ENCODE measurements around the gene APBB2. TPM values are rescaled to one million over a fixed set of nuclear protein-coding genes. Genes with fewer than 3 reads are reported as not detected.

APBB2 gene
- total and polyA plus RNA-seq, 2 experiments from 2014 or later, result 35.8 to 74.8 TPM

- TF ChIP-seq, protein P1, sequence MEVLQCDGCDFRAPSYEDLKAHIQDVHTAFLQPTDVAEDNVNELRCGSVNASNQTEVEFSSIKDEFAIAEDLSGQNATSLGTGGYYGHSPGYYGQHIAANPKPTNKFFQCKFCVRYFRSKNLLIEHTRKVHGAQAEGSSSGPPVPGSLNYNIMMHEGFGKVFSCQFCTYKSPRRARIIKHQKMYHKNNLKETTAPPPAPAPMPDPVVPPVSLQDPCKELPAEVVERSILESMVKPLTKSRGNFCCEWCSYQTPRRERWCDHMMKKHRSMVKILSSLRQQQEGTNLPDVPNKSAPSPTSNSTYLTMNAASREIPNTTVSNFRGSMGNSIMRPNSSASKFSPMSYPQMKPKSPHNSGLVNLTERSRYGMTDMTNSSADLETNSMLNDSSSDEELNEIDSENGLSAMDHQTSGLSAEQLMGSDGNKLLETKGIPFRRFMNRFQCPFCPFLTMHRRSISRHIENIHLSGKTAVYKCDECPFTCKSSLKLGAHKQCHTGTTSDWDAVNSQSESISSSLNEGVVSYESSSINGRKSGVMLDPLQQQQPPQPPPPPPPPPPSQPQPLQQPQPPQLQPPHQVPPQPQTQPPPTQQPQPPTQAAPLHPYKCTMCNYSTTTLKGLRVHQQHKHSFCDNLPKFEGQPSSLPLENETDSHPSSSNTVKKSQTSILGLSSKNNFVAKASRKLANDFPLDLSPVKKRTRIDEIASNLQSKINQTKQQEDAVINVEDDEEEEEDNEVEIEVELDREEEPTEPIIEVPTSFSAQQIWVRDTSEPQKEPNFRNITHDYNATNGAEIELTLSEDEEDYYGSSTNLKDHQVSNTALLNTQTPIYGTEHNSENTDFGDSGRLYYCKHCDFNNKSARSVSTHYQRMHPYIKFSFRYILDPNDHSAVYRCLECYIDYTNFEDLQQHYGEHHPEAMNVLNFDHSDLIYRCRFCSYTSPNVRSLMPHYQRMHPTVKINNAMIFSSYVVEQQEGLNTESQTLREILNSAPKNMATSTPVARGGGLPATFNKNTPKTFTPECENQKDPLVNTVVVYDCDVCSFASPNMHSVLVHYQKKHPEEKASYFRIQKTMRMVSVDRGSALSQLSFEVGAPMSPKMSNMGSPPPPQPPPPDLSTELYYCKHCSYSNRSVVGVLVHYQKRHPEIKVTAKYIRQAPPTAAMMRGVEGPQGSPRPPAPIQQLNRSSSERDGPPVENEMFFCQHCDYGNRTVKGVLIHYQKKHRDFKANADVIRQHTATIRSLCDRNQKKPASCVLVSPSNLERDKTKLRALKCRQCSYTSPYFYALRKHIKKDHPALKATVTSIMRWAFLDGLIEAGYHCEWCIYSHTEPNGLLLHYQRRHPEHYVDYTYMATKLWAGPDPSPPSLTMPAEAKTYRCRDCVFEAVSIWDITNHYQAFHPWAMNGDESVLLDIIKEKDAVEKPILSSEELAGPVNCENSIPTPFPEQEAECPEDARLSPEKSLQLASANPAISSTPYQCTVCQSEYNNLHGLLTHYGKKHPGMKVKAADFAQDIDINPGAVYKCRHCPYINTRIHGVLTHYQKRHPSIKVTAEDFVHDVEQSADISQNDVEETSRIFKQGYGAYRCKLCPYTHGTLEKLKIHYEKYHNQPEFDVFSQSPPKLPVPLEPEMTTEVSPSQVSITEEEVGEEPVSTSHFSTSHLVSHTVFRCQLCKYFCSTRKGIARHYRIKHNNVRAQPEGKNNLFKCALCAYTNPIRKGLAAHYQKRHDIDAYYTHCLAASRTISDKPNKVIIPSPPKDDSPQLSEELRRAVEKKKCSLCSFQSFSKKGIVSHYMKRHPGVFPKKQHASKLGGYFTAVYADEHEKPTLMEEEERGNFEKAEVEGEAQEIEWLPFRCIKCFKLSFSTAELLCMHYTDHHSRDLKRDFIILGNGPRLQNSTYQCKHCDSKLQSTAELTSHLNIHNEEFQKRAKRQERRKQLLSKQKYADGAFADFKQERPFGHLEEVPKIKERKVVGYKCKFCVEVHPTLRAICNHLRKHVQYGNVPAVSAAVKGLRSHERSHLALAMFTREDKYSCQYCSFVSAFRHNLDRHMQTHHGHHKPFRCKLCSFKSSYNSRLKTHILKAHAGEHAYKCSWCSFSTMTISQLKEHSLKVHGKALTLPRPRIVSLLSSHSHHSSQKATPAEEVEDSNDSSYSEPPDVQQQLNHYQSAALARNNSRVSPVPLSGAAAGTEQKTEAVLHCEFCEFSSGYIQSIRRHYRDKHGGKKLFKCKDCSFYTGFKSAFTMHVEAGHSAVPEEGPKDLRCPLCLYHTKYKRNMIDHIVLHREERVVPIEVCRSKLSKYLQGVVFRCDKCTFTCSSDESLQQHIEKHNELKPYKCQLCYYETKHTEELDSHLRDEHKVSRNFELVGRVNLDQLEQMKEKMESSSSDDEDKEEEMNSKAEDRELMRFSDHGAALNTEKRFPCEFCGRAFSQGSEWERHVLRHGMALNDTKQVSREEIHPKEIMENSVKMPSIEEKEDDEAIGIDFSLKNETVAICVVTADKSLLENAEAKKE (CRISPR knock-in tag; IDR thresholded peaks at IDR 0.05), result no peak
- no peak for TF ChIP-seq NANOG (IDR thresholded peaks at IDR 0.05; ENCODE audit: borderline replicate concordance)
- TF ChIP-seq, protein P2, sequence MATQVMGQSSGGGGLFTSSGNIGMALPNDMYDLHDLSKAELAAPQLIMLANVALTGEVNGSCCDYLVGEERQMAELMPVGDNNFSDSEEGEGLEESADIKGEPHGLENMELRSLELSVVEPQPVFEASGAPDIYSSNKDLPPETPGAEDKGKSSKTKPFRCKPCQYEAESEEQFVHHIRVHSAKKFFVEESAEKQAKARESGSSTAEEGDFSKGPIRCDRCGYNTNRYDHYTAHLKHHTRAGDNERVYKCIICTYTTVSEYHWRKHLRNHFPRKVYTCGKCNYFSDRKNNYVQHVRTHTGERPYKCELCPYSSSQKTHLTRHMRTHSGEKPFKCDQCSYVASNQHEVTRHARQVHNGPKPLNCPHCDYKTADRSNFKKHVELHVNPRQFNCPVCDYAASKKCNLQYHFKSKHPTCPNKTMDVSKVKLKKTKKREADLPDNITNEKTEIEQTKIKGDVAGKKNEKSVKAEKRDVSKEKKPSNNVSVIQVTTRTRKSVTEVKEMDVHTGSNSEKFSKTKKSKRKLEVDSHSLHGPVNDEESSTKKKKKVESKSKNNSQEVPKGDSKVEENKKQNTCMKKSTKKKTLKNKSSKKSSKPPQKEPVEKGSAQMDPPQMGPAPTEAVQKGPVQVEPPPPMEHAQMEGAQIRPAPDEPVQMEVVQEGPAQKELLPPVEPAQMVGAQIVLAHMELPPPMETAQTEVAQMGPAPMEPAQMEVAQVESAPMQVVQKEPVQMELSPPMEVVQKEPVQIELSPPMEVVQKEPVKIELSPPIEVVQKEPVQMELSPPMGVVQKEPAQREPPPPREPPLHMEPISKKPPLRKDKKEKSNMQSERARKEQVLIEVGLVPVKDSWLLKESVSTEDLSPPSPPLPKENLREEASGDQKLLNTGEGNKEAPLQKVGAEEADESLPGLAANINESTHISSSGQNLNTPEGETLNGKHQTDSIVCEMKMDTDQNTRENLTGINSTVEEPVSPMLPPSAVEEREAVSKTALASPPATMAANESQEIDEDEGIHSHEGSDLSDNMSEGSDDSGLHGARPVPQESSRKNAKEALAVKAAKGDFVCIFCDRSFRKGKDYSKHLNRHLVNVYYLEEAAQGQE (IDR thresholded peaks at IDR 0.05; ENCODE audit: unreplicated experiment), result no peak
Observed at GRCh38 chr4:41140410-41140809, 73.9 kb downstream of the APBB2 start (continued).

GRCh38 chr4:41137879-41138278 is 76.5 kb downstream of the APBB2 start:
- peaks cover 38% of the 10 kb centered on the region for H3K4me1 ChIP-seq (ENCODE audit: insufficient read depth)
- no peak for TF ChIP-seq EZH2phosphoT487 (IDR thresholded peaks at IDR 0.05; ENCODE audit: unreplicated experiment)
- no peak for TF ChIP-seq CREB1 (CRISPR knock-in tag; IDR thresholded peaks at IDR 0.05; ENCODE audit: low read depth)
- TF ChIP-seq, protein P3, sequence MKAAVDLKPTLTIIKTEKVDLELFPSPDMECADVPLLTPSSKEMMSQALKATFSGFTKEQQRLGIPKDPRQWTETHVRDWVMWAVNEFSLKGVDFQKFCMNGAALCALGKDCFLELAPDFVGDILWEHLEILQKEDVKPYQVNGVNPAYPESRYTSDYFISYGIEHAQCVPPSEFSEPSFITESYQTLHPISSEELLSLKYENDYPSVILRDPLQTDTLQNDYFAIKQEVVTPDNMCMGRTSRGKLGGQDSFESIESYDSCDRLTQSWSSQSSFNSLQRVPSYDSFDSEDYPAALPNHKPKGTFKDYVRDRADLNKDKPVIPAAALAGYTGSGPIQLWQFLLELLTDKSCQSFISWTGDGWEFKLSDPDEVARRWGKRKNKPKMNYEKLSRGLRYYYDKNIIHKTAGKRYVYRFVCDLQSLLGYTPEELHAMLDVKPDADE (IDR thresholded peaks at IDR 0.05), result no peak
- TF ChIP-seq ZNF114 (CRISPR knock-in tag; IDR thresholded peaks at IDR 0.05), result no peak
- TF ChIP-seq, protein P2 (IDR thresholded peaks at IDR 0.05; ENCODE audit: unreplicated experiment), result no peak
- no peak for TF ChIP-seq EZH2 (IDR thresholded peaks at IDR 0.05; ENCODE audit: low read depth, unreplicated experiment)

More at GRCh38 chr4:41137879-41138278, 76.5 kb downstream of the APBB2 start:
- no peaks in the 10 kb centered on the region for H3F3A ChIP-seq (replicated peaks; ENCODE audit: low read depth)
- ATAC-seq, result no peak
- Mint-ChIP-seq H3K4me1 (peaks cover 39% of the 10 kb centered on the region), H3K4me3 (no peak overlapping the region), H3K9me3 (no peaks in the 10 kb centered on the region), H3K27ac (no peak overlapping the region), H3K36me3 (ENCODE audit: low read depth) (peaks cover 12% of the 10 kb centered on the region), H3K27me3 (ENCODE audit: insufficient read depth, low read depth, poor library complexity) (no peaks in the 10 kb centered on the region)
- H3K4me3 ChIP-seq, result no peak overlapping the region
- no peak overlapping the region for H3K27ac ChIP-seq (ENCODE audit: low read depth)
- H3K27me3 ChIP-seq (ENCODE audit: insufficient read depth), result no peaks in the 10 kb centered on the region
- DNase-seq (ENCODE audit: low spot score), result no peak
- H2AFZ ChIP-seq, result no peak overlapping the region
- H4K20me1 ChIP-seq (replicated peaks; ENCODE audit: insufficient read depth), result no peaks in the 10 kb centered on the region
- H3K36me3 ChIP-seq (ENCODE audit: insufficient read depth), result no peaks in the 10 kb centered on the region
- no peak overlapping the region for H3K4me2 ChIP-seq
- H3K79me2 ChIP-seq (replicated peaks; ENCODE audit: insufficient read depth), result peaks cover 13% of the 10 kb centered on the region; the same call in 1 of the 2 replicates
- no peaks in the 10 kb centered on the region for H3K9me2 ChIP-seq (ENCODE audit: insufficient read depth)
